ENCODE measurements around the gene C1S. TPM values are rescaled to one million over a fixed set of nuclear protein-coding genes. Genes with fewer than 3 reads are reported as not detected.

C1S gene
- total and polyA plus RNA-seq, 9 of the 15 experiments (the other 6 are each of a cell fraction or from before 2014, with no cell fraction given): 0.08 to 0.84 (median 0.27) TPM

- no peak for TF ChIP-seq ZBTB34 (CRISPR knock-in tag; IDR thresholded peaks at IDR 0.05)
- TF ChIP-seq, protein P1, sequence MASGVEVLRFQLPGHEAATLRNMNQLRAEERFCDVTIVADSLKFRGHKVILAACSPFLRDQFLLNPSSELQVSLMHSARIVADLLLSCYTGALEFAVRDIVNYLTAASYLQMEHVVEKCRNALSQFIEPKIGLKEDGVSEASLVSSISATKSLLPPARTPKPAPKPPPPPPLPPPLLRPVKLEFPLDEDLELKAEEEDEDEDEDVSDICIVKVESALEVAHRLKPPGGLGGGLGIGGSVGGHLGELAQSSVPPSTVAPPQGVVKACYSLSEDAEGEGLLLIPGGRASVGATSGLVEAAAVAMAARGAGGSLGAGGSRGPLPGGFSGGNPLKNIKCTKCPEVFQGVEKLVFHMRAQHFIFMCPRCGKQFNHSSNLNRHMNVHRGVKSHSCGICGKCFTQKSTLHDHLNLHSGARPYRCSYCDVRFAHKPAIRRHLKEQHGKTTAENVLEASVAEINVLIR (CRISPR knock-in tag; IDR thresholded peaks at IDR 0.05): no peak
- TF ChIP-seq HNRNPUL1 (IDR thresholded peaks at IDR 0.05; ENCODE audit: low read length): no peak
- no peak for TF ChIP-seq ZC3H4 (CRISPR knock-in tag; IDR thresholded peaks at IDR 0.05; ENCODE audit: borderline replicate concordance)
- TF ChIP-seq ZNF780A (CRISPR knock-in tag; IDR thresholded peaks at IDR 0.05): no peak
- TF ChIP-seq, protein P2, sequence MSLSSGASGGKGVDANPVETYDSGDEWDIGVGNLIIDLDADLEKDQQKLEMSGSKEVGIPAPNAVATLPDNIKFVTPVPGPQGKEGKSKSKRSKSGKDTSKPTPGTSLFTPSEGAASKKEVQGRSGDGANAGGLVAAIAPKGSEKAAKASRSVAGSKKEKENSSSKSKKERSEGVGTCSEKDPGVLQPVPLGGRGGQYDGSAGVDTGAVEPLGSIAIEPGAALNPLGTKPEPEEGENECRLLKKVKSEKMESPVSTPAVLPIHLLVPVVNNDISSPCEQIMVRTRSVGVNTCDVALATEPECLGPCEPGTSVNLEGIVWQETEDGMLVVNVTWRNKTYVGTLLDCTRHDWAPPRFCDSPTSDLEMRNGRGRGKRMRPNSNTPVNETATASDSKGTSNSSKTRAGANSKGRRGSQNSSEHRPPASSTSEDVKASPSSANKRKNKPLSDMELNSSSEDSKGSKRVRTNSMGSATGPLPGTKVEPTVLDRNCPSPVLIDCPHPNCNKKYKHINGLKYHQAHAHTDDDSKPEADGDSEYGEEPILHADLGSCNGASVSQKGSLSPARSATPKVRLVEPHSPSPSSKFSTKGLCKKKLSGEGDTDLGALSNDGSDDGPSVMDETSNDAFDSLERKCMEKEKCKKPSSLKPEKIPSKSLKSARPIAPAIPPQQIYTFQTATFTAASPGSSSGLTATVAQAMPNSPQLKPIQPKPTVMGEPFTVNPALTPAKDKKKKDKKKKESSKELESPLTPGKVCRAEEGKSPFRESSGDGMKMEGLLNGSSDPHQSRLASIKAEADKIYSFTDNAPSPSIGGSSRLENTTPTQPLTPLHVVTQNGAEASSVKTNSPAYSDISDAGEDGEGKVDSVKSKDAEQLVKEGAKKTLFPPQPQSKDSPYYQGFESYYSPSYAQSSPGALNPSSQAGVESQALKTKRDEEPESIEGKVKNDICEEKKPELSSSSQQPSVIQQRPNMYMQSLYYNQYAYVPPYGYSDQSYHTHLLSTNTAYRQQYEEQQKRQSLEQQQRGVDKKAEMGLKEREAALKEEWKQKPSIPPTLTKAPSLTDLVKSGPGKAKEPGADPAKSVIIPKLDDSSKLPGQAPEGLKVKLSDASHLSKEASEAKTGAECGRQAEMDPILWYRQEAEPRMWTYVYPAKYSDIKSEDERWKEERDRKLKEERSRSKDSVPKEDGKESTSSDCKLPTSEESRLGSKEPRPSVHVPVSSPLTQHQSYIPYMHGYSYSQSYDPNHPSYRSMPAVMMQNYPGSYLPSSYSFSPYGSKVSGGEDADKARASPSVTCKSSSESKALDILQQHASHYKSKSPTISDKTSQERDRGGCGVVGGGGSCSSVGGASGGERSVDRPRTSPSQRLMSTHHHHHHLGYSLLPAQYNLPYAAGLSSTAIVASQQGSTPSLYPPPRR (CRISPR knock-in tag; IDR thresholded peaks at IDR 0.05; ENCODE audit: borderline replicate concordance): no peak
- TF ChIP-seq RERE (CRISPR knock-in tag; IDR thresholded peaks at IDR 0.05; ENCODE audit: borderline replicate concordance): no peak
- TF ChIP-seq, protein P3, sequence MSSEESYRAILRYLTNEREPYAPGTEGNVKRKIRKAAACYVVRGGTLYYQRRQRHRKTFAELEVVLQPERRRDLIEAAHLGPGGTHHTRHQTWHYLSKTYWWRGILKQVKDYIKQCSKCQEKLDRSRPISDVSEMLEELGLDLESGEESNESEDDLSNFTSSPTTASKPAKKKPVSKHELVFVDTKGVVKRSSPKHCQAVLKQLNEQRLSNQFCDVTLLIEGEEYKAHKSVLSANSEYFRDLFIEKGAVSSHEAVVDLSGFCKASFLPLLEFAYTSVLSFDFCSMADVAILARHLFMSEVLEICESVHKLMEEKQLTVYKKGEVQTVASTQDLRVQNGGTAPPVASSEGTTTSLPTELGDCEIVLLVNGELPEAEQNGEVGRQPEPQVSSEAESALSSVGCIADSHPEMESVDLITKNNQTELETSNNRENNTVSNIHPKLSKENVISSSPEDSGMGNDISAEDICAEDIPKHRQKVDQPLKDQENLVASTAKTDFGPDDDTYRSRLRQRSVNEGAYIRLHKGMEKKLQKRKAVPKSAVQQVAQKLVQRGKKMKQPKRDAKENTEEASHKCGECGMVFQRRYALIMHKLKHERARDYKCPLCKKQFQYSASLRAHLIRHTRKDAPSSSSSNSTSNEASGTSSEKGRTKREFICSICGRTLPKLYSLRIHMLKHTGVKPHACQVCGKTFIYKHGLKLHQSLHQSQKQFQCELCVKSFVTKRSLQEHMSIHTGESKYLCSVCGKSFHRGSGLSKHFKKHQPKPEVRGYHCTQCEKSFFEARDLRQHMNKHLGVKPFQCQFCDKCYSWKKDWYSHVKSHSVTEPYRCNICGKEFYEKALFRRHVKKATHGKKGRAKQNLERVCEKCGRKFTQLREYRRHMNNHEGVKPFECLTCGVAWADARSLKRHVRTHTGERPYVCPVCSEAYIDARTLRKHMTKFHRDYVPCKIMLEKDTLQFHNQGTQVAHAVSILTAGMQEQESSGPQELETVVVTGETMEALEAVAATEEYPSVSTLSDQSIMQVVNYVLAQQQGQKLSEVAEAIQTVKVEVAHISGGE (CRISPR knock-in tag; IDR thresholded peaks at IDR 0.05): no peak
- no peak for TF ChIP-seq PHF20 (IDR thresholded peaks at IDR 0.05; ENCODE audit: partially characterized antibody)
Measured at GRCh38 chr12:7018350-7019042, 42.0 kb upstream of the C1S start, which contains the start of gene LPCAT3 (continued).

Data from K562 (cell line).